GM18909 (cell line): Measurements from ENCODE around the gene GNAI2.
"Not testable (repeated sequence)": the region's sequence is repeated elsewhere in the genome, so short reads cannot be mapped to it uniquely, and the experiment has no call there.

Experiments
- ATAC-seq: cut with Tn5 transposase; IDR thresholded peaks from one replicate; pipeline ENCODE4 v1.9.1; 2021; ENCODE audit warnings: mild to moderate bottlenecking; ENCODE audit not compliant: unreplicated experiment, poor library complexity

The GNAI2 gene

DNA sequence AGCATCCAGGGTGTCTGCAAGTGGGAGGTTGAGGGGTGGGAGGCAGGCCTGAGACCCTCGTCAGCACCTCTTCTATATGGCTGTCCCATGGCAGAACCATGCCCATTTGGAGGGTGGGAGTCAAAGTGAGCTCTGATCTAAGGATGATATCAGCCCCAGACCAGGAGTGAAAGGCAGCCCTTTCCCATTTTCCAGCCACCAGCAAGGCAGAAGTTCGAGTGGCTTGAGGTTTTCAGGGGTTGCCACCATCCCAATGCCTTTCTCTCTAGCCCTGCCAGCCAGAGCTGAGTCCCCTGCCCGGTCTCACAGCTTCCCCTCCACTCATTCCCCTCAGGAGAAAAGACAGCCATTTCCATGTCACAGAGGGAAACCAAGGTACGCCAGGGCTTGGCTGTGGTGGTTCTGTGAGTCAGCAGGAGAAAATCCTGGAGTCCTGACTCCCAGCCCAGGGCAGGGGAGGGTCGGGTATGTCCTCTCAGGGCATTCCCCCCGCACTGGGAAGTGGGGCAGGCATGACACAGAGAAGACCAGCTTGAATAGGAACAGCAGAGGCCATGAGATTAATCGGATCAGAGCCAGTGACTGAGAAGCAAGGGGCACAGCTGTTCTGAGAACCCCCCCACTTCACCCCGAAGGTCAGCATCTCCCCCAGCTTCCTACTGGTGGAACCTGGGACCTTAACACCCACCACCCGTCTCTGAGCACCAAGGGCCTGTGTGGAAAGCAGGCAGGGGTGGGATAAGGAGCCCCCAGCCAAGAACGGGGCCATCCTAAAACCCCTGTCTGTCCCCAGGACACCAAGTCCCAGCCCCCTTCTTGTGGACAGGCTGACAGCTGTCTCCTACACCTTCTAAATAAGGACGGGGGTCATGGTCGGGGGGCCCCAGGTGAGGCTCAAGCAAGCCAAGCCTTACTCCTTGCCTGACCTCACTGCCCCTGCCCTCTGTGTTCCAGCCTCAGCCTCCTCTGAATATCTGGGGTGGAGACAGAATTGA, 31.9 kb upstream of the GNAI2 start:
- no peak for ATAC-seq

DNA sequence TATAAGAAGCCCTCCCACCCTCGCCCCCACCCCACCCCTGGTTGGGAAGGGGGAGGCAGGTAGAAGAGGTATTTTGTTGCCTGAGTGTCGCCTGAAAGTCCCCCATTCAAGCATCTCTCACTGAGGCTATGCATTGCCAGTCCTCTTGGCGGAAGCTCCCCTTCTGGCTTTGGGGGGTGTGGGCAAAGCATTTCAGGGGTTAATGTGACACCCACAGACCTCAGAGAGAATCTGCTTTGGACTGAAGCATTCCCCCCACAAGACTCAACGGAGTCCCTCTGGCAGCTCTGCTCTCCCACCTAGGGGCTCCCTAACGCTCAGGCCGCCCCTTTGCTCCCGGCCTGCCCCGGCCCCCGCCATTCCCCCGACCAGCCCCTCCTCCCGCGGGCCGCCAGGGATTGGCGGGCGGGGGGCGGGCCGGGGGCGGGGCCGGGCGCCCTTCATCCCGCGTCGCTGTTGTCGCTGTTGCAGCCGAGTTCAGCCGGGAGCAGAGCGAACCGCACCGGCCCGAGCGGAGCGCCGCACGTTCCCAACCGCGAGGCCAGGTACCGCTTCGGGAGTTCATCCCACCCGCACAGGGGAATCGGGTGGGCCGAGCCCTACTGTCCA, 31.1 kb upstream of the GNAI2 start, which contains the start of gene SLC38A3:
SLC38A3 (plus strand) TSS at position 468 of the 609 bp plus-strand sequence. CDS start 8,929 bp downstream, outside the sequence.
- ATAC-seq, result no peak

DNA sequence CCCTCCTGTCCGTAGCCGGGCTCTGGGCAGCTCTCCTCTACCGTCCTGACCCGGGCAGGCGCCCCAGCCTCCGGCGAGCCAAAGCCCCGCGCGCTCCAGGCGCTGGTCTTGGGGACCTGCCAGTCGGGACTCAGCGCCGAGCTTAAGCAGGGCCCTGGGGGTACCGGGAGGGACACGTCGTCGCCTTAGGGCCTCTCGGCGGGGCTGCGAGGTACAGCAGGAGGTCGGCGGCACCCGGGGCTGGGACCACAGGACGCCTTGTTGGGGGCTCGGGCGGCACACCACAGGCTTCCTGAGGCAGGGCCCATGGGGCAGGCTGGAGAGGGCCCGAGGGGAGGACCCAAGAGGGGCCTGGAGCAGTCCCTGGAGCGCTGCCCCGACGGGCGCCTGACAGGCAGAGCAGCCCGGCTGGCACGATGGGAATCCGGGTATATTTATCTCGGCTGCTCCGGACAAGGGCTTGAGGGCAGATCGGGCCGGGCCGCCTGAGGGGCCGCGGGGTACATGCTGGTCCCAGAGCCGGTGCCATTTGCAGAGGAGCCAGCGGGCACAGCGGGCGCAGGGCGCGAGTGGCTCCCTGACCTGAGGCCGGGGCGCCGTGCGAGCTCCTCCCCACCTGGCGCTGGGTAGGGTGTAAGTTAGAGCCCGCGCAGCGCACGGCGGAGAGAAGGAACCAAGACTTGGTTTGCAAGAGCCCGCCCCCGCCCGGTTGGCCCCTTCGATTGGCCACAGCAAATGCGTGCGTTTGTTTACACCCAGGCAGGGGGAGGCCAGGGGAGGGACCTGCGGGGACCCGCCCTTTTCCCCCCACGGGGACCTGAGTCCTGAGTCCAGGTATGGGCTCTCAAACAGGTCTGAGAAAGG, 30.4 kb upstream of the GNAI2 start:
- no peak for ATAC-seq

DNA sequence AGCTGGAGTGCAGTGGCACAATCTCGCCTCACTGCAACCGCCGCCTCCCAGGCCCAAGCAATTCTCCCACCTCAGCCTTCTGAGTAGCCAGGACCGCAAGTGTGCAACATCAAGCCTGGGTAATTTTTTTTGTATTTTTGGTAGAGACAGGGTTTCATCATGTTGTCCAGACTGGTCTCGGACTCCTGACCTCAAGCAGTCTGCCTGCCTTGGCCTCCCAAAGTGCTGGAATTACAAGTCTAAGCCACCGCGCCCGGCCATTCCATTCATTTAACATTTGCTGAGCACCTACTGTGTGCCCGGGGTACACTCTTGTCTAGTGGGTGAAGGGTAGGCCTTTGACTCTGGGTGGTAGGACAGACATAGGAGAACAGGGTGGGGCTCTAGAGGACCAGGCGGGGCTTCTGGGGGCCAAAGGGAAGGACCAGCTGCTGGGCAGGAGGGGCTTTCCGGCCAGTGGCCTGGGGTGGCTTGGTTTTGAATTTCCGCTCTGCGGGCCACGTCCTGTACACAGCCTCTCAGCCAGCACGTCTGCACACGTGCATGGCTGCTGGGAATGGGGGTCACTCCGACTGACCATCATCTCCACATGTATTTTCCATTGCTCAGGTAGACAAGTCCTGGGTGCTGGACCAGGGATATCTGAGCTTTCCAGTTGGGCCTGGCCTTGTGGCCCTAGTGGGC, 28.5 kb upstream of the GNAI2 start:
- no peak for ATAC-seq

DNA sequence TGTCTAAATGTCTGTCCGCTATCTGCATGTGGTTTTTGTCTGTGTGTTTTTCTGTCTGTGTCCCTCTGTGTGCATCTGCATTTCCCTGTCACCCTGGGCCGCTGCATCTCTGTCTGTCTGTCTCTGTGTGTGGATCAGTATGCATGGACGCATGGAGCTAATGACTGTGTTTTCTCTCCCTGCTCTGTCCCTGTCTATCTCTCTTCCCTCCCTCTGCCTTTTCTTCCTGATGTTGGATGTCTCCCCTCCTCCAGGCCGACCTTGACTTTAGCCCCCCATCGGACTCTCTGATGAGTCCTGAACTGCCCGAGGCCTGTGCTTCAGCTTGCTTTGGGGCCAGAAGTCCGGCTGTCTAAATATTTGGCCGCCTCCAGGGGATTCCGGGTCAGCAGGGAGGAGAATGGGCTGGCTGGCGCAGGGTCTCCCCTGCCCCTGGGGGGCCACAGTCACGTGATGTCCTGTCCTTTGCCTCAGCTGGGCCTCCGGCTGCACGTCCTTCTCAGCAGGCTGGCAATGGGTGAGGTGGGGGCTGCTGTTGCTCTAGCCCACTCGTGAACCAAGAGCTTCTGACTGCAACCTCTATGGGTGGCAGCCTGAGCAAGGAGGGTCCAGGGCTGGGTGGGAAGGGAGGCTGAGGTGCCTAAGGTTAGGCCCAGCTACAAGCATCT, 27.2 kb upstream of the GNAI2 start:
- ATAC-seq, result no peak

DNA sequence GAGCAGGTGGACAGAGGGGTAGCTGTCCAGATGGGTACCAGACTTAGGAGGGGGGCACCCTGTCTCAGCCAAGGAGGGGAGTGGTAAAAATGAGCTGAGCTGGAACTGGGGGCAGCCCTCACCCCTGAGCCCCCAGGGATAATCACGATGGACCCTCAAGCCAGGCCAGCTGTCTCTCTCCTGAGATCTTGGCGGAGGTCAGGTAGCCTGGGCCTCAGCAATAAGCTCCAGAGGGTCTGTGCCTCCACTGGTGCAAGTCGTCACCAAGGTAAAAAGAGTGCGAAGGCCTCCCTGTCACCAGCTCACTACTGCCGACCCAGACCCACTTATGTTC, 25.9 kb upstream of the GNAI2 start:
- no peak for ATAC-seq

DNA sequence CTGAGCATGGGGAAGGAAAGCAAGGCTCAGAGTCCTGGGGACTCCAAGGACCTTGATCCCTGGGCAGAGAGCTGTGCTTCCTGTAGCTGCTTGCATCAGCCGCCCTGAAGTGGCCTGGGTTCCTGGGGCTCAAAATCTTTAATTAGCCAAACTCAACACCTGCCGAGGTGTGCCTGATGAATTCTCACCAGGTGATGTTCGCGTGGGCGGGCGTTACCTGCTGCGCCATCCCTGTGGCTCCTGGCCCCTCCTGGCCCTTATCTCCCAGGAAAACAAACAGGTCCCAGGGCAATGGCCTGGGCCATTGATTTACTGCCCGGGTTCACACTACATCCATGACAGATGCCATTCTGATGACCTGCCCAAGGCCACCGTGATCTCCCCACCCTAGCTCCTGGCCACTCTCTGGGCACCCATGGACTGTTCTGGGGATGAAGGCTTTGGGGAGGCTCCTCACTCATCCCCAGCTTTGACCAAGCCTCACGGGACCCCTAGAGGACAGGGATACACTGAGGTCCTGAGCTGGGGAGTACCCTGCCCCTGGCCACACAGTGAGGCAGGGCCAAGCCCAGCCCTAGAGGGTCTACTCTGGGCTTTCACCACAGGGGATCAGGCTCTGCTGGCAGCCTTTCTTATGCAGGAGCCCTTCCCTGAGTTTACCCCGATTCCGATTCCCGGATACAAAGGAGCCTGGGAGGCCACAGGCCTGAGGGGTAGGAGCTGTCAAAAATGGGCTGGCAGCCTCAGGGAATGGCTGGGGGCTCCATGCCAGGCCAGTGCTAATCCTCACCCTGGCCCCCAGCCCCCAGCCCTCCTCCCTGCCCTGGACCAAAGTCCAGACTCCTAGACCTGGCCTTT, 25.3 kb upstream of the GNAI2 start:
- ATAC-seq, result no peak

DNA sequence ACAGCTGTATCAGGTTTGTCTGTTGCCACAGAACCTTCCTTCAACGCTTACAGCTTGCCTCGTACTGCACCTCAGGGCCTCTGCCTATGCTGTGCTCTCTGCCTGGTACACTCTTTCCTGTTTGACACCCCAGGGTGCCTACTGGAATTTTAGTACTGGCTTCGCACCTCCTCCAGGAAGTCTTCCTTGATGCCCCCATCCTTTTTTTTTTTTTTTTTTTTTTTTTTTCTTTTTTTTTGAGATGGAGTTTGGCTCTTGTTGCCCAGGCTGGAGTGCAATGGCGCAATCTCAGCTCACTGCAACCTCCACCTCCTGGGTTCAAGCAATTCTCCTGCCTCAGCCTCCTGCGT, 24.7 kb upstream of the GNAI2 start:
- not testable (repeated sequence) for ATAC-seq

DNA sequence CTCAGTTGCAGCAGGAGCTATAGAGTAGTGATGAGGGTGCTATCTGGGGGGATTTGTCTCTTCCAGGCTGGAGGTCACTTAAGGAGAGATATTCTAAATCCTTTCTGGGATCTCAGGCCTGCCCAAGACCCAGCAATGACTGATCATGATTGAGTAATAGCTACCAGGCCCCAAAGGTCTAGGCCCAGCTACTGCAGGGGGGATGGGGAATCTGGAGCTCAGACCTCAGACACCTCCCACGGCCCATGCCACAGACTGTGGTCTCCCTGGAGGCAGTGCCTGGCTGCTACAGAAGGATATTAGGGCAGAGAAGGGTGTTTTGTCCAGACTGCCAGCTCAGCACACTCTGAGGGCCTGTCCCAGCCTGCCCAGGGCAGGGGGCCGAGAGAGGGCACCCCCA, 24.1 kb upstream of the GNAI2 start:
- ATAC-seq, result no peak

DNA sequence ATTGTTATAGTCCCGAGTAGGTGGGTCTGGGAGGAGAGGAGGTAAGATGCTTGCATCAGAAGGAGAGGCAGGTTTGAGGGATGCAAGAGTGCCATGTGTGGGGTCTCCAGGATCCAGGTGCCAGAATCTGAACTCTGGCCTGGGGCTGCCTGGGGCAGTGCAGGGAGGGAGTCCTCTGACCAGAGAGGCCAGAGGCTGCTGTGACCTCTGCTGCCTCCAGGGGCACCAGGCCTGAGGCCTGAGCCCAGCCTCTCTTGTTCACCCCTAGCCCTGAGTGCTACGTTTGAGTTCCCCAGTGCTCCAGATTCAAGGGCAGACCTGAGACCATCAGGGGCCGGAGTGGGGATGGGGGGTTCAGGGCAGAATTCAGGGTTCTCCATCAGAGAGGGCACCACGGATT, 23.5 kb upstream of the GNAI2 start:
- no peak for ATAC-seq

DNA sequence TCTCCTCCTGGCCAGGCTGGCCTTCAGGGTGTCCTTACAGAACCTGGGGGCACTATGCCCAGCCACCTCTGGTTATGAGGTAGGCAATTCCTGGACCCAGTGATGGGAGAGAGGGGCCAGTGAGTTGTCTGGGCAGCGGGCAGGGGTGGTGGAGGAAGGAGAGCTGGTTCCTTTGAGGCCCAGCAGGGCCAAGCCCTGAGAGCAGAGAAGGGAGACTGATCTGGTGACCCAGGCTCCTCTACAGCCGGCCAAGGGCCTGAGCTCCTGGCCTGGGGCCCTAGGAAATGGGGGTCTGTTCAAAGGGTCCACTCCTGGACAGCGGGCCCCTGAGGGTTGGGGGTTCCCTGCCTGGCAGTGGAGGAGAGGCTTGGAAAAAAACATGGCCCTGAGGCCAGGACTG, 23.0 kb upstream of the GNAI2 start:
- ATAC-seq, result no peak

DNA sequence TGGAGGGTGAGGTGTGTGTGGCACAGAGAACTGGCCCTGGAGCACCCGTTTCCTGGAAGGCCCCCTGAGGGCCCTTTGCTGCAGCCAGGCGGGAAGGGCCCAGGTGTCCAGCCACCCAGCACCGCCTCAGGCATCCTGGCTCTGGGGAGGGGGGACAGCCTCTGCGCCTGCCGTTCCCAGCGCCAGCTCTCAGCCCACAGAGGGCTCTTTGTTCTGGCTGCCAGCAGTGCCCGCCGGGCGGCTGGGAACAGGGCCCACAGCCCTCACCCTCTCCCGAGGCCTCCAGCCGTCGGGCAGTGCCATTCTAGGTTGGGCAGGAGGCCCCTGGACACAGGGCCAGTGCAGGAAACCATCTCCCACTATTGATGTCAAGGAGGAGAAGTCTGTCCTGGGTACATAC, 22.6 kb upstream of the GNAI2 start:
- no peak for ATAC-seq

DNA sequence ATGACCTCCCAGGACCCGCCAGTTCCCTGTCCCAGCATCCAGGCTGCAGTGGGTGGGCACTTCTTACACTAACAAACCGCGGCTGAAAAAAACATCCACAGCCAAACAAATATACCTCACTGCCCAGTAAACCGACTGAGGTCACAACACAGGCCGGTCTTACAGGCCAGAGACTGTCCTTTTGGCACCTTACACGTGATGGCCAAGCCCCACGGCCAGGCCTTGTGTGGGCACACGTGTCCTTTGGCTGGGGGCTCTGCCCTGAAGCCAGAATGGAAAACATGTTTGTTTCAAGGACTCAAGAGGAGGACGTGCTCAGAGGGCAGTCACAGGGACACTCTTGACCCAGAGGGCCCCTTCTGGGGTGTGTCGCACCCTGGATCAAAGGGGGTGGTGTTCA, 21.2 kb upstream of the GNAI2 start:
- ATAC-seq, result no peak

DNA sequence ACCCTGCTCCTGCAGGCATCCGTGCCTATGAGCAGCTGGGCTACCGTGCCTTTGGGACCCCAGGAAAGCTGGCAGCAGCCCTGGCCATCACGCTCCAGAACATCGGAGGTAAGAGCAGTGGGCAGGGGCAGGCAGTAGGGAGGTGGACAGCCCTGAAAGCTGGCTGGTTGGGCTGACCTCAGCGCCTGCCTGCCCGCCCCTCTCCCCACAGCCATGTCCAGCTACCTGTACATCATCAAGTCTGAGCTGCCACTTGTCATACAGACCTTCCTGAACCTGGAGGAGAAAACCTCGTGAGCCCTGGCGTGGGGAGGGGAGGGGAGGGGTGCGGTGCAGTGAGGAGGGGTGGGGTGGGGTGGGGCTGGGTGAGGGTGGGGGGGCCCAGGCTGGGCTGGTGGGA, 20.5 kb upstream of the GNAI2 start:
- no peak for ATAC-seq

DNA sequence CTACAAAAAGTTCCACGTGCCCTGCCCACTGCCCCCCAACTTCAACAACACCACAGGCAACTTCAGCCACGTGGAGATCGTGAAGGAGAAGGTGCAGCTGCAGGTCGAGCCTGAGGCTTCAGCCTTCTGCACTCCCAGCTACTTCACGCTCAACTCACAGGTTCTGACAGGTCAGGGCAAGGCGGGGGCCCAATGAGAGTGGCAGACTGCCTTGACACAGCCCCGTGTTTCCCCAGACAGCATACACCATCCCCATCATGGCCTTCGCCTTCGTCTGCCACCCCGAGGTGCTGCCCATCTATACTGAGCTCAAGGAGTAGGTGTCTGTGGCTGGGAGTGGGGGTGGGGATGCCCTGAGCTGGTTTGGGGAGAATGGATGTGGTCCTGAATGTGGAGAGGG, 18.3 kb upstream of the GNAI2 start:
- ATAC-seq, result no peak

DNA sequence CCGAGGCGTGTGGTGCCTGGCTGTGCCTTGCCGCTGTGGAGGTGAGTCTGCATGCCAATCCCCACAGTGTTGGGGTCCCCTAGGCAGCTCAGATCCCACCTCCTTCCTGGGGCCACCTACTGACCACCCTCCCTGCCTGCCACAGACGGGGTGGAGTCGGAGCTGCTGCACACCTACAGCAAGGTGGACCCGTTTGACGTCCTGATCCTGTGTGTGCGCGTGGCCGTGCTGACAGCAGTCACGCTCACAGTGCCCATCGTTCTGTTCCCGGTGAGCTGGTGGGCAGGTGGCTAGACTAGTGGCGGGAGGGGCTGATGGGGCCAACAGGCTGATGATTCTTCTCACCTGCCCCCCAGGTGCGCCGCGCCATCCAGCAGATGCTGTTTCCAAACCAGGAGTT, 17.6 kb upstream of the GNAI2 start:
- no peak for ATAC-seq

DNA sequence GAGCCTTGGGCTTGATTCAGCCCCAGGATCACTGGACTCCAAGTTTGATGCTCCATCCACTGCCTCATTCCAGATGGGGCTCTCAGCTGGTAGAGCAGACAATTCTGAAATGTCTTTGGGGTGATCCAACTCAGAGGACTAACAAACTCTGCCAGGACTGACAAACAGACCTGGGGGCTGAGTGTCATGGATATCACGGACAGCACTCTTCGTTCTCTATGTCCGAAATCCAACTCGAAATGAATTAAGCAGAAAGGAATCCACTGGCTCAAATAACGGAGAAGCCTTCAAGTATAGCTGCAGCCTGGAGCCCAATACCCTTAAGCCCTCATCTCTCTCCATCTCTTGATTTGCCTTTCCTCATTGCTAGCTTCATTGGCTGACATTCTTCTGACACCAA, 16.7 kb upstream of the GNAI2 start:
- no peak for ATAC-seq

DNA sequence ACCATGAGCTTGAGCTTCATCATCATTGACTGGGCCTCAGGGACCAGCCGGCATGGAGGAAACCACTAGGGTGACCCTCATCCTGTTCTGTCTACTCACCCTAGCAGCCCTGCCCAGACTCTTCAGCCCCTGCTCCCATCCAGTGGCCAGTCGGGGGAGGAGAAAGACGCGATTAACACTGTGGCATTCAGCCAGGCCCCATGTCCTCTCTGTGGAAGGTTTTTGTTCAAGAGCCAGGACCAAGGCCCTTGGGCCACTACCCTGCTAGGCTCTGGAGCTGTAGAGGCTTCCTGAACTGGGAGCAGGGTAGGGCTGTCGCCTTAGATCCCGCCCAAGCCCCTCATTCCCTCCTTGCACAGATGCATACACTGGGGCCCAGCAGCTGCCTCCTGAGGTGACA, 15.9 kb upstream of the GNAI2 start:
- ATAC-seq, result no peak

DNA sequence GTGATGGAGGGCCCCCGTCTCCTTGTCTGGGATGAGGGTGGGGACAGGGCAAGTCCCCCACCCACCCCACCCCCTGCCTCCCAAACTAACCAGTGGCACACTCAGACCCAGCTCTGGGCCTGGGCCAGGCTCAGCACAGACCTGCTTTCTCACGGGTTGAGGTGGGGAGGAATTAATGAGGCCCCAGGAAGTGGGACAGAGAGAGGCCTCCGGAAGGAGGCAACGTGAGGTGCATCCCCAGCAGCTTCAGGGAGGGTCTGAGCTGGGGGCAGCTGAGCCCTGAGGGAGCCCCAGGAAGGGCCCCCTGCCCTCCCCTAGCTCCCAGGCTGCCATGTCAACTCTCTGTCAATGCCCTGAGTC, 15.0 kb upstream of the GNAI2 start:
- no peak for ATAC-seq
